ENCODE measurements around the gene SLC24A4. TPM values are rescaled to one million over a fixed set of nuclear protein-coding genes. Genes with fewer than 3 reads are reported as not detected.

Gene SLC24A4
- polyA plus RNA-seq, 1 donor (not counting 4 experiments of a cell fraction or from before 2014, with no cell fraction given): 0.10 TPM

DNA sequence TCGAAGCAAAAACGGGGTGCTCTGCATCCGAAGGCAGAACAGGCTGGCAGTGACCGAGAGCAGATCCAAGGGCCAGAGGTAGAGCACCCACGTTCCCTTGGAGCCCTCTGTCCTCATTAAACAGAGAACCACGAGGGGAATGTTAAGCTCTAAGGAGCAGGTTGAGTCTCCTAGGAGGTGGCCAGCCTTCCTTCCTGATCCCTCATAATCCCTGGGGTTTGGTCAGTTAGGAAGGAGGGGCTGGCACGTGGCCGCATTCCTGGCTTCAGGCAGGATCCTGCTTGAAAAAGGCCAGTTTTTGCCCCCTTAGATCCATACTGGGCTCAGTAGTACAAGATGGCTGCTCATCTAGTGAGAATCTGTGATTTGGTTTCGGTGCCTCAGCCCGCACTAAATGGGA is 57.2 kb downstream of the SLC24A4 start:
- FAIRE-seq (no peak), DNase-seq (ENCODE audit: low read depth, low spot score) (no peak)
- Histone ChIP-seq H3K9ac (ENCODE audit: control insufficient read depth, extremely low read depth, insufficient read depth, low read length) (no peak overlapping the region), H3K4me1 (ENCODE audit: control insufficient read depth, extremely low read depth, insufficient read depth, low read length) (no peaks in the 10 kb centered on the region), H4K20me1 (ENCODE audit: control insufficient read depth, extremely low read depth, insufficient read depth, low read length) (no peaks in the 10 kb centered on the region), H3K9me1 (ENCODE audit: control insufficient read depth, extremely low read depth, insufficient read depth, low read length) (no peaks in the 10 kb centered on the region), H3K4me2 (ENCODE audit: control insufficient read depth, extremely low read depth, insufficient read depth, low read depth, low read length) (no peak overlapping the region), H3K9me3 (ENCODE audit: control insufficient read depth, low read depth, low read length) (no peaks in the 10 kb centered on the region), H3K36me3 (ENCODE audit: control insufficient read depth in 2 of 2, extremely low read depth in 1 of 2, insufficient read depth in 2 of 2, low read length in 2 of 2) (no peaks in the 10 kb centered on the region), H3K27me3 (ENCODE audit: control insufficient read depth, extremely low read depth, insufficient read depth, low read length) (peaks cover 3% of the 10 kb centered on the region), H3K79me2 (ENCODE audit: control insufficient read depth, insufficient read depth, low read length) (no peaks in the 10 kb centered on the region), H3K27ac (ENCODE audit: control insufficient read depth, insufficient read depth, low read length) (no peak overlapping the region), H3K4me3 (ENCODE audit: control insufficient read depth in 2 of 3, extremely low read depth in 1 of 3, insufficient read depth in 2 of 3, low read depth in 1 of 3, low read length in 3 of 3) (no peak overlapping the region), H2AFZ (ENCODE audit: control insufficient read depth, low read length) (no peak overlapping the region)
- TF ChIP-seq, protein P1, sequence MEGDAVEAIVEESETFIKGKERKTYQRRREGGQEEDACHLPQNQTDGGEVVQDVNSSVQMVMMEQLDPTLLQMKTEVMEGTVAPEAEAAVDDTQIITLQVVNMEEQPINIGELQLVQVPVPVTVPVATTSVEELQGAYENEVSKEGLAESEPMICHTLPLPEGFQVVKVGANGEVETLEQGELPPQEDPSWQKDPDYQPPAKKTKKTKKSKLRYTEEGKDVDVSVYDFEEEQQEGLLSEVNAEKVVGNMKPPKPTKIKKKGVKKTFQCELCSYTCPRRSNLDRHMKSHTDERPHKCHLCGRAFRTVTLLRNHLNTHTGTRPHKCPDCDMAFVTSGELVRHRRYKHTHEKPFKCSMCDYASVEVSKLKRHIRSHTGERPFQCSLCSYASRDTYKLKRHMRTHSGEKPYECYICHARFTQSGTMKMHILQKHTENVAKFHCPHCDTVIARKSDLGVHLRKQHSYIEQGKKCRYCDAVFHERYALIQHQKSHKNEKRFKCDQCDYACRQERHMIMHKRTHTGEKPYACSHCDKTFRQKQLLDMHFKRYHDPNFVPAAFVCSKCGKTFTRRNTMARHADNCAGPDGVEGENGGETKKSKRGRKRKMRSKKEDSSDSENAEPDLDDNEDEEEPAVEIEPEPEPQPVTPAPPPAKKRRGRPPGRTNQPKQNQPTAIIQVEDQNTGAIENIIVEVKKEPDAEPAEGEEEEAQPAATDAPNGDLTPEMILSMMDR (optimal IDR thresholded peaks at IDR 0.05 in 1 of 3, IDR thresholded peaks at IDR 0.05 in 1 of 3, conservative IDR thresholded peaks at IDR 0.05 in 1 of 3; ENCODE audit: extremely low read depth in 1 of 3, insufficient read depth in 2 of 3, low read length in 3 of 3): no peak
- dilution Hi-C loops (cut with MboI; ENCODE audit: extremely low pct_ligation_motif_present, low sequenced_read_pairs): no loop called here

DNA sequence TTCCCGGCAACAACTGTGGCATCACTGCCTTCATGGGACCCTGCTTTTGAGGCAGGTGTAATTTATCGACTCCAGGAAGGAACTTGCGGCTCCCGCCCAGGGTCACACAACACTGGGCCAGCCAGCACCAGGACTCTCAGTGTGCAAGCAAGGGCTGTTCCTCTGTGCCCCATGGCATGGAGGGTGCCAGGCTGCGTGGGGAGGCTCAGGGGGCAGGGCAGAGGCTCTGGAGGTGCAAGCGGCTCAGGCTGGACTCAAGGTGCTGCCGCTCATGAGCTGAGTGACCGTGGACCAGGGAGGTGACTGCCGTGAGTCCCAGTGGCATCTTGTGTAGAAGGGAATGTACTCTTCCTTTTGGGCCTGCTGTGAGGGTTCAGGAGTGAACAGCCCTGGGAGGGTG is 57.6 kb downstream of the SLC24A4 start:
- Histone ChIP-seq H3K9me3 (ENCODE audit: control insufficient read depth, low read depth, low read length) (no peaks in the 10 kb centered on the region), H3K27ac (ENCODE audit: control insufficient read depth, insufficient read depth, low read length) (no peak overlapping the region), H3K4me2 (ENCODE audit: control insufficient read depth, extremely low read depth, insufficient read depth, low read depth, low read length) (no peak overlapping the region), H3K4me1 (ENCODE audit: control insufficient read depth, extremely low read depth, insufficient read depth, low read length) (no peaks in the 10 kb centered on the region), H3K27me3 (ENCODE audit: control insufficient read depth, extremely low read depth, insufficient read depth, low read length) (peaks cover 3% of the 10 kb centered on the region), H3K9ac (ENCODE audit: control insufficient read depth, extremely low read depth, insufficient read depth, low read length) (no peak overlapping the region), H3K36me3 (ENCODE audit: control insufficient read depth in 2 of 2, extremely low read depth in 1 of 2, insufficient read depth in 2 of 2, low read length in 2 of 2) (no peaks in the 10 kb centered on the region), H2AFZ (ENCODE audit: control insufficient read depth, low read length) (no peak overlapping the region), H3K4me3 (ENCODE audit: control insufficient read depth in 2 of 3, extremely low read depth in 1 of 3, insufficient read depth in 2 of 3, low read depth in 1 of 3, low read length in 3 of 3) (no peak overlapping the region), H3K9me1 (ENCODE audit: control insufficient read depth, extremely low read depth, insufficient read depth, low read length) (no peaks in the 10 kb centered on the region), H3K79me2 (ENCODE audit: control insufficient read depth, insufficient read depth, low read length) (no peaks in the 10 kb centered on the region), H4K20me1 (ENCODE audit: control insufficient read depth, extremely low read depth, insufficient read depth, low read length) (no peaks in the 10 kb centered on the region)
- dilution Hi-C loops (cut with MboI; ENCODE audit: extremely low pct_ligation_motif_present, low sequenced_read_pairs): no loop called here
- DNase-seq (ENCODE audit: low read depth, low spot score): no peak
- TF ChIP-seq, protein P1 (optimal IDR thresholded peaks at IDR 0.05 in 1 of 3, IDR thresholded peaks at IDR 0.05 in 1 of 3, conservative IDR thresholded peaks at IDR 0.05 in 1 of 3; ENCODE audit: extremely low read depth in 1 of 3, insufficient read depth in 2 of 3, low read length in 3 of 3): no peak
- no peak for TF ChIP-seq EZH2 (IDR thresholded peaks at IDR 0.05; ENCODE audit: low read length)
- no peak for FAIRE-seq
